PC-9 (cell line): ENCODE measurements around the gene MET. TPM values are rescaled to one million over a fixed set of nuclear protein-coding genes. Genes with fewer than 3 reads are reported as not detected.

Source experiments
- BruUV-seq: library from RNA; stranded (reverse); fragments of 400-500 nt; replicated peaks from 2 replicates; lab custom pipeline; 2021; lab: Mats Ljungman, UMichigan
- CTCF ChIA-PET: fragments of 300-600 bp; sonication (Branson Sonifier 250); formaldehyde crosslinking; loops from one replicate; lab custom pipeline; 2022; ENCODE audit warnings: antibody characterized with exemption; lab: Charles Lee
- POLR2A ChIA-PET: fragments of 300-600 bp; sonication (Branson Sonifier 250); formaldehyde crosslinking; loops from one replicate; lab custom pipeline; 2022; ENCODE audit warnings: antibody characterized with exemption; ENCODE audit not compliant: unreplicated experiment; lab: Charles Lee
- DNase-seq, 2 experiments: peaks; one replicate each; pipeline versions ENCODE4 v3.0.0 to v3.0.0-alpha.2; 2015 to 2022; ENCODE audit warnings: mixed read lengths in 1 of 2
- H2AFZ ChIP-seq: fragments of 200-600 bp; sonication (generic); 2 replicates; pipeline ENCODE4 v1.8.1; 2017; ENCODE audit warnings: antibody characterized with exemption
- H3F3A ChIP-seq: fragments of 200-600 bp; sonication (generic); 2 replicates; pipeline ENCODE4 v1.8.1; 2017; ENCODE audit warnings: antibody characterized with exemption, mild to moderate bottlenecking, low read depth; ENCODE audit not compliant: insufficient read depth
- H3K27ac ChIP-seq: fragments of 200-600 bp; sonication (generic); 2 replicates; pipeline ENCODE4 v1.6.1; 2016; ENCODE audit warnings: mixed run types
- H3K27me3 ChIP-seq: fragments of 200-600 bp; sonication (generic); 2 replicates; pipeline ENCODE4 v1.6.1; 2016; ENCODE audit warnings: low read depth, mixed run types; ENCODE audit not compliant: insufficient read depth
- H3K36me3 ChIP-seq: fragments of 200-600 bp; sonication (generic); 2 replicates; pipeline ENCODE4 v1.6.1; 2016; ENCODE audit warnings: low read depth, mixed run types
- H3K4me1 ChIP-seq: fragments of 200-600 bp; sonication (generic); replicated peaks from 2 replicates; pipeline ENCODE4 v1.6.1; 2016; ENCODE audit warnings: mixed run types; ENCODE audit not compliant: insufficient read depth
- H3K4me2 ChIP-seq: fragments of 200-600 bp; sonication (generic); 2 replicates; pipeline ENCODE4 v1.6.1; 2017; ENCODE audit warnings: mixed run types
- H3K4me3 ChIP-seq: fragments of 200-600 bp; sonication (generic); 2 replicates; pipeline ENCODE4 v1.6.1; 2016; ENCODE audit warnings: mixed run types
- H3K79me2 ChIP-seq: fragments of 200-600 bp; sonication (generic); 2 replicates; pipeline ENCODE4 v1.6.1; 2017; ENCODE audit warnings: low read depth, mixed run types
- H3K9me2 ChIP-seq: fragments of 200-600 bp; sonication (generic); 2 replicates; pipeline ENCODE4 v1.8.1; 2017; ENCODE audit warnings: mild to moderate bottlenecking; ENCODE audit not compliant: insufficient read depth
- H3K9me3 ChIP-seq: fragments of 200-600 bp; sonication (generic); 2 replicates; pipeline ENCODE4 v1.8.1; 2016; ENCODE audit warnings: low read depth; ENCODE audit not compliant: insufficient read depth
- H4K20me1 ChIP-seq: fragments of 200-600 bp; sonication (generic); 2 replicates; pipeline ENCODE4 v1.8.1; 2017; ENCODE audit not compliant: insufficient read depth
- CTCF ChIP-seq: fragments of 200-600 bp; sonication (generic); conservative IDR thresholded peaks from 2 replicates; pipeline ENCODE4 v1.6.1; 2017; ENCODE audit warnings: mixed run types, antibody characterized with exemption, mild to moderate bottlenecking, moderate library complexity
- EZH2 ChIP-seq: fragments of 200-600 bp; sonication (generic); IDR thresholded peaks from 2 replicates; pipeline ENCODE4 v1.8.0; 2017; ENCODE audit warnings: antibody characterized with exemption, low read depth
- intact Hi-C: fragments of 100-400 bp; cut with micrococcal nuclease; formaldehyde crosslinking; loops from one replicate; pipeline ENCODE4 v1.10.0; 2022; ENCODE audit not compliant: unreplicated experiment
- total RNA-seq: library from RNA; stranded (reverse); gene quantifications from 2 replicates; pipeline ENCODE4 v1.2.3, GENCODE V29; 2021

MET gene
- total RNA-seq, 1 experiment from 2014 or later: 287 TPM

- Histone ChIP-seq H4K20me1 (no peaks in the 10 kb centered on the region), H3K4me3 (peak overlapping the region; percentile 43; the same call in 1 of the 2 replicates), H3K9me2 (no peaks in the 10 kb centered on the region), H3K27me3 (no peaks in the 10 kb centered on the region), H3K36me3 (peaks cover 7% of the 10 kb centered on the region; the same call in 1 of the 2 replicates), H3K4me2 (peak overlapping the region; percentile 78), H2AFZ (peak overlapping the region; percentile 14; the same call in 1 of the 2 replicates), H3K27ac (peak overlapping the region; percentile 82), H3K79me2 (peaks cover 57% of the 10 kb centered on the region), H3K4me1 (peaks cover 73% of the 10 kb centered on the region), H3F3A (peaks cover 38% of the 10 kb centered on the region), H3K9me3 (no peaks in the 10 kb centered on the region)
- BruUV-seq: no TSS peak
- no peak for DNase-seq
- intact Hi-C loops: loop anchor here (5.0 kb wide), 1 partner anchor 265 kb away; no protein-coding TSS in a partner anchor
- ChIA-PET CTCF (no interaction called here), POLR2A (interaction anchor here (0.6 to 1.0 kb wide), 5 partner anchors 35 to 496 kb away, joined by 3 to 8 read pairs (median 5); partner anchors contain the start of gene MET)
- no peak for TF ChIP-seq CTCF
- no peak for TF ChIP-seq EZH2
These were observed 35.3 kb downstream of the MET start for GRCh38 chr7:116707289-116707688.

GRCh38 chr7:116708248-116708647 lies 36.3 kb downstream of the MET start:
- Histone ChIP-seq H3K4me1 (peaks cover 73% of the 10 kb centered on the region), H3K4me2 (no peak overlapping the region), H3K9me3 (no peaks in the 10 kb centered on the region), H3K36me3 (peaks cover 7% of the 10 kb centered on the region; the same call in 1 of the 2 replicates), H3K27ac (no peak overlapping the region), H3K27me3 (no peaks in the 10 kb centered on the region), H3K79me2 (peaks cover 57% of the 10 kb centered on the region), H3K9me2 (no peaks in the 10 kb centered on the region), H3F3A (peaks cover 38% of the 10 kb centered on the region), H4K20me1 (no peaks in the 10 kb centered on the region), H3K4me3 (no peak overlapping the region), H2AFZ (no peak overlapping the region)
- no peak for DNase-seq
- no TSS peak for BruUV-seq
- CTCF ChIA-PET: no interaction called here
- TF ChIP-seq EZH2 (no peak), CTCF (no peak)
- intact Hi-C loops: loop anchor here (5.0 kb wide), 1 partner anchor 266 kb away; no protein-coding TSS in a partner anchor
- POLR2A ChIA-PET: interaction anchor here (0.8 to 1.0 kb wide), 2 partner anchors 54 to 497 kb away, joined by 3 to 10 read pairs; no protein-coding TSS in a partner anchor

- Histone ChIP-seq H3K79me2 (peaks cover 56% of the 10 kb centered on the region), H3K4me1 (peaks cover 73% of the 10 kb centered on the region), H3K27me3 (no peaks in the 10 kb centered on the region), H2AFZ (no peak overlapping the region), H3K9me2 (no peaks in the 10 kb centered on the region), H4K20me1 (no peaks in the 10 kb centered on the region), H3F3A (peaks cover 38% of the 10 kb centered on the region), H3K9me3 (no peaks in the 10 kb centered on the region), H3K36me3 (peaks cover 7% of the 10 kb centered on the region; the same call in 1 of the 2 replicates), H3K27ac (no peak overlapping the region), H3K4me2 (peak overlapping the region; percentile 10; the same call in 1 of the 2 replicates), H3K4me3 (no peak overlapping the region)
- ChIA-PET POLR2A (no interaction called here), CTCF (no interaction called here)
- DNase-seq: no peak
- intact Hi-C loops: loop anchor here (5.0 kb wide), 1 partner anchor 267 kb away; no protein-coding TSS in a partner anchor
- TF ChIP-seq EZH2 (no peak), CTCF (no peak)
- BruUV-seq: no TSS peak
These were observed 36.9 kb downstream of the MET start for GRCh38 chr7:116708861-116709260.
